Fibroblast of villous mesenchyme (primary cell): ENCODE data around the gene MRPL47. TPM values are rescaled to one million over a fixed set of nuclear protein-coding genes. Genes with fewer than 3 reads are reported as not detected.
"Not testable (repeated sequence)": the region's sequence is repeated elsewhere in the genome, so short reads cannot be mapped to it uniquely, and the experiment has no call there.

Experiments
- DNase-seq: peaks from one replicate; pipeline ENCODE4 v3.0.0-alpha.2; 2010; ENCODE audit warnings: low read depth
- H3K4me3 ChIP-seq: 2 replicates; pipeline ENCODE4 v1.5.1; 2011; ENCODE audit warnings: low read depth, mild to moderate bottlenecking, low read length
- CTCF ChIP-seq: IDR thresholded peaks from 2 replicates; pipeline ENCODE4 v1.5.1; 2012; ENCODE audit warnings: low read depth, mild to moderate bottlenecking, low read length; ENCODE audit not compliant: insufficient read depth
- total RNA-seq: library from RNA; depleted of rRNA; stranded (reverse); fragments of >200 nt; gene quantifications from 2 replicates; pipeline ENCODE4 v1.2.3, GENCODE V29; 2012

MRPL47 gene
- total RNA-seq: 45.7 and 53.5 TPM in 2 replicates

- peak within 1 kb of the TSS; percentile 64 for H3K4me3 ChIP-seq
- DNase-seq: peak; percentile 97
- no peak for TF ChIP-seq CTCF
Measured at GRCh38 chr3:179604321-179605078, at the start of gene MRPL47, which contains the start of gene NDUFB5. Gene MRPL47, minus strand, starts transcription at chr3:179604638. Its CDS starts 14 bp downstream, at chr3:179604624. Gene NDUFB5, plus strand, starts transcription at chr3:179604794. Its CDS starts 22 bp downstream, at chr3:179604816.

- H3K4me3 ChIP-seq: peak overlapping the region; percentile 89
Measured at GRCh38 chr3:179653096-179653797, 48.8 kb upstream of the MRPL47 start.

GRCh38 chr3:179652447-179653095 is 48.1 kb upstream of the MRPL47 start, which contains the start of gene USP13:
Gene USP13, plus strand, starts transcription at chr3:179653040. Its CDS starts 186 bp downstream, at chr3:179653226.
- TF ChIP-seq CTCF: no peak
- DNase-seq: peak; percentile 81
- H3K4me3 ChIP-seq: peak within 1 kb of the TSS; percentile 89

More at GRCh38 chr3:179653096-179653797, 48.8 kb upstream of the MRPL47 start:
- TF ChIP-seq CTCF: peak; percentile 2
- DNase-seq: peak; percentile 86

GRCh38 chr3:179651687-179652446 is 47.4 kb upstream of the MRPL47 start:
- no peak for DNase-seq
- TF ChIP-seq CTCF: no peak
- peak overlapping the region; percentile 89 for H3K4me3 ChIP-seq

- DNase-seq: no peak
- TF ChIP-seq CTCF: no peak
- no peak overlapping the region for H3K4me3 ChIP-seq
Measured at GRCh38 chr3:179646177-179646576, 41.7 kb upstream of the MRPL47 start.

GRCh38 chr3:179643837-179644236 is 39.4 kb upstream of the MRPL47 start:
- not testable (repeated sequence) for H3K4me3 ChIP-seq, DNase-seq
